ENCODE data around the gene NECAB3.

GRCh38 chr20:33716498-33716897 is 42.3 kb upstream of the NECAB3 start:
- TF ChIP-seq, protein P1, sequence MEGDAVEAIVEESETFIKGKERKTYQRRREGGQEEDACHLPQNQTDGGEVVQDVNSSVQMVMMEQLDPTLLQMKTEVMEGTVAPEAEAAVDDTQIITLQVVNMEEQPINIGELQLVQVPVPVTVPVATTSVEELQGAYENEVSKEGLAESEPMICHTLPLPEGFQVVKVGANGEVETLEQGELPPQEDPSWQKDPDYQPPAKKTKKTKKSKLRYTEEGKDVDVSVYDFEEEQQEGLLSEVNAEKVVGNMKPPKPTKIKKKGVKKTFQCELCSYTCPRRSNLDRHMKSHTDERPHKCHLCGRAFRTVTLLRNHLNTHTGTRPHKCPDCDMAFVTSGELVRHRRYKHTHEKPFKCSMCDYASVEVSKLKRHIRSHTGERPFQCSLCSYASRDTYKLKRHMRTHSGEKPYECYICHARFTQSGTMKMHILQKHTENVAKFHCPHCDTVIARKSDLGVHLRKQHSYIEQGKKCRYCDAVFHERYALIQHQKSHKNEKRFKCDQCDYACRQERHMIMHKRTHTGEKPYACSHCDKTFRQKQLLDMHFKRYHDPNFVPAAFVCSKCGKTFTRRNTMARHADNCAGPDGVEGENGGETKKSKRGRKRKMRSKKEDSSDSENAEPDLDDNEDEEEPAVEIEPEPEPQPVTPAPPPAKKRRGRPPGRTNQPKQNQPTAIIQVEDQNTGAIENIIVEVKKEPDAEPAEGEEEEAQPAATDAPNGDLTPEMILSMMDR (IDR thresholded peaks at IDR 0.05): no peak
- no peak for TF ChIP-seq POLR2A (IDR thresholded peaks at IDR 0.05)
